Keratinocyte (primary cell): ENCODE measurements around the gene F7. TPM values are rescaled to one million over a fixed set of nuclear protein-coding genes. Genes with fewer than 3 reads are reported as not detected.

ENCODE experiments used
- DNase-seq: peaks from one replicate; pipeline ENCODE4 v3.0.0-alpha.2; 2011; ENCODE audit warnings: low read depth, missing footprints, low spot score
- FAIRE-seq: peaks from 2 replicates; lab custom pipeline; 2011; peaks lifted over from hg19 to GRCh38; lab: Jason Lieb, UNC
- H2AFZ ChIP-seq: 2 replicates; pipeline ENCODE4 v1.6.0; 2012; ENCODE audit warnings: low read length, control low read depth, inconsistent platforms; ENCODE audit not compliant: control insufficient read depth
- H3K27ac ChIP-seq: 2 replicates; pipeline ENCODE4 v1.5.1; 2011; ENCODE audit warnings: low read length; ENCODE audit not compliant: control insufficient read depth, insufficient read depth
- H3K27me3 ChIP-seq: 3 replicates; pipeline ENCODE4 v1.6.0; 2011; ENCODE audit warnings: low read length; ENCODE audit not compliant: control insufficient read depth, insufficient read depth; ENCODE audit errors: extremely low read depth
- H3K36me3 ChIP-seq, 2 experiments: 2 replicates in 1 of 2; 3 replicates in 1 of 2; pipeline ENCODE4 v1.5.1; 2011; ENCODE audit warnings: low read length in 2 of 2, mild to moderate bottlenecking in 1 of 2; ENCODE audit not compliant: control insufficient read depth in 2 of 2, insufficient read depth in 2 of 2; ENCODE audit errors: extremely low read depth in 1 of 2
- H3K4me1 ChIP-seq: 3 replicates; pipeline ENCODE4 v1.5.1; 2011; ENCODE audit warnings: low read length; ENCODE audit not compliant: control insufficient read depth, insufficient read depth; ENCODE audit errors: extremely low read depth
- H3K4me2 ChIP-seq: 3 replicates; pipeline ENCODE4 v1.6.0; 2011; ENCODE audit warnings: low read depth, low read length; ENCODE audit not compliant: control insufficient read depth, insufficient read depth; ENCODE audit errors: extremely low read depth
- H3K4me3 ChIP-seq, 3 experiments: fragments of 200-600 bp in 1 of 3; sonication (generic) in 1 of 3; 2 replicates in 2 of 3; 3 replicates in 1 of 3; pipeline ENCODE4 v1.5.1; 2011 to 2016; ENCODE audit warnings: low read length in 3 of 3, mild to moderate bottlenecking in 3 of 3, control low read depth in 2 of 3, inconsistent platforms in 1 of 3, low read depth in 1 of 3, mixed read lengths in 1 of 3, mixed run types in 1 of 3, moderate library complexity in 1 of 3; ENCODE audit not compliant: control insufficient read depth in 2 of 3, insufficient read depth in 2 of 3; ENCODE audit errors: extremely low read depth in 1 of 3
- H3K79me2 ChIP-seq: 2 replicates; pipeline ENCODE4 v1.6.0; 2012; ENCODE audit warnings: low read length; ENCODE audit not compliant: control insufficient read depth, insufficient read depth
- H3K9ac ChIP-seq: 3 replicates; pipeline ENCODE4 v1.6.0; 2011; ENCODE audit warnings: low read length; ENCODE audit not compliant: control insufficient read depth, insufficient read depth; ENCODE audit errors: extremely low read depth
- H3K9me1 ChIP-seq: 3 replicates; pipeline ENCODE4 v1.6.0; 2011; ENCODE audit warnings: low read length; ENCODE audit not compliant: control insufficient read depth, insufficient read depth; ENCODE audit errors: extremely low read depth
- H3K9me3 ChIP-seq: 2 replicates; pipeline ENCODE4 v1.5.1; 2012; ENCODE audit warnings: low read depth, low read length; ENCODE audit not compliant: control insufficient read depth
- H4K20me1 ChIP-seq: 3 replicates; pipeline ENCODE4 v1.6.0; 2011; ENCODE audit warnings: low read length; ENCODE audit not compliant: control insufficient read depth, insufficient read depth; ENCODE audit errors: extremely low read depth
- EZH2 ChIP-seq: IDR thresholded peaks from one replicate; pipeline ENCODE4 v1.6.1; 2012; ENCODE audit warnings: inconsistent platforms, mild to moderate bottlenecking, low read length, moderate library complexity
- dilution Hi-C: fragments of 300-500 bp; cut with MboI; formaldehyde crosslinking; loops from one replicate; pipeline ENCODE4 v1.7.0; 2020; ENCODE audit warnings: low sequenced_read_pairs; ENCODE audit not compliant: extremely low pct_ligation_motif_present
- polyA plus RNA-seq, 5 experiments: library from polyadenylated mRNA; depleted of rRNA in 3 of 5; stranded (reverse) in 3 of 5; stranded (forward) in 1 of 5; unstranded in 1 of 5; fragments of >200 nt; gene quantifications; 1 replicate in 1 of 5; 2 replicates in 3 of 5; 3 replicates in 1 of 5; pipeline versions ENCODE4 v1.2.1 to v1.2.3, GENCODE V29; 2011 to 2012; ENCODE audit warnings: missing spikeins in 2 of 5, low read depth in 1 of 5, low replicate concordance in 1 of 5
- TF ChIP-seq, protein P1 (sequence below), 3 experiments: IDR thresholded peaks in 1 of 3; conservative IDR thresholded peaks in 1 of 3; optimal IDR thresholded peaks in 1 of 3; 2 replicates in 2 of 3; 3 replicates in 1 of 3; pipeline versions ENCODE3 to v1.5.1; 2011; ENCODE audit warnings: low read length in 3 of 3, mild to moderate bottlenecking in 3 of 3, moderate library complexity in 2 of 3, control low read depth in 1 of 3, inconsistent platforms in 1 of 3; ENCODE audit not compliant: insufficient read depth in 2 of 3; ENCODE audit errors: extremely low read depth in 1 of 3

Gene F7
- polyA plus RNA-seq, 1 donor (not counting 4 experiments of a cell fraction or from before 2014, with no cell fraction given), result not detected

DNA sequence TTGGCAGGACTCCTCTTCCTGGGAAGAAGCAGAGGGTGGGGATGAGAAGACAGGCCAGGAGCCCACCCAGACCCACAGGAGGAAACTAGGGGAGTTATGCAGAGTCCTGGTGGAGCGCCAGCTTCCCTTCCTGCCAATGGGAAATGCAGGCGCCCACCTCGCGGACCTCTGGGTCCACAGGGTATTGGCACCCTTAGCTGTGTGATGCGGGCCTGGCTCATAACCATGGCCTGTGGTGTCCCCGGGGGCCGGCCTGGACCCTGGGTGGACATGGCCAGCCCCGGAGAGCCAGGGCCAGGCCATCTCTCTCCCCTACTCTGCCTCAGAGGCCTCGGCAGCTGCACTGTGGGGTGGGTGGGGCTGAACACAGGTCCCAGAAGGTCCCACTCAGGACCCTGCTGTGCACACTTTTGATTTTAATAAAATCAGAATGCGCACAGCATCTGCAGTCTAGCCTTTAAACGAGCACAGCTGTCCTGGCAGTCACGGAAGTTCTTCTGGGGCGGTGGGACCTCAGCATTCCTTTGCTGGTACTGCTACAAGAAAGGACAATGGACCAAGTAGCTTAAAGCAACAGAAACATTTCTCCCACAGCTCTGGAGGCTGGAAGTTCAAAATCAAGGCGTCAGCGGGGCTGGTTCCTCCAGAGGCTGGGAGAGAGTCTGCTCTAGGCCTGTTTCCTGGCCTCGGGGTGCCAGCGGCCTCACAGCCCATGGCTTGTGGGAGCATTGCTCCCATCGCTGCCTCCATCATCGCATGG lies 18.8 kb downstream of the F7 start:
- no peak overlapping the region for H3K4me3 ChIP-seq
- no peaks in the 10 kb centered on the region for H3K9me3 ChIP-seq
- DNase-seq, result no peak
- dilution Hi-C loops, result no loop called here
- no peaks in the 10 kb centered on the region for H3K4me1 ChIP-seq
- no peaks in the 10 kb centered on the region for H3K79me2 ChIP-seq
- no peak overlapping the region for H2AFZ ChIP-seq
- FAIRE-seq, result no peak
- no peak overlapping the region for H3K27ac ChIP-seq
- TF ChIP-seq, protein P1, sequence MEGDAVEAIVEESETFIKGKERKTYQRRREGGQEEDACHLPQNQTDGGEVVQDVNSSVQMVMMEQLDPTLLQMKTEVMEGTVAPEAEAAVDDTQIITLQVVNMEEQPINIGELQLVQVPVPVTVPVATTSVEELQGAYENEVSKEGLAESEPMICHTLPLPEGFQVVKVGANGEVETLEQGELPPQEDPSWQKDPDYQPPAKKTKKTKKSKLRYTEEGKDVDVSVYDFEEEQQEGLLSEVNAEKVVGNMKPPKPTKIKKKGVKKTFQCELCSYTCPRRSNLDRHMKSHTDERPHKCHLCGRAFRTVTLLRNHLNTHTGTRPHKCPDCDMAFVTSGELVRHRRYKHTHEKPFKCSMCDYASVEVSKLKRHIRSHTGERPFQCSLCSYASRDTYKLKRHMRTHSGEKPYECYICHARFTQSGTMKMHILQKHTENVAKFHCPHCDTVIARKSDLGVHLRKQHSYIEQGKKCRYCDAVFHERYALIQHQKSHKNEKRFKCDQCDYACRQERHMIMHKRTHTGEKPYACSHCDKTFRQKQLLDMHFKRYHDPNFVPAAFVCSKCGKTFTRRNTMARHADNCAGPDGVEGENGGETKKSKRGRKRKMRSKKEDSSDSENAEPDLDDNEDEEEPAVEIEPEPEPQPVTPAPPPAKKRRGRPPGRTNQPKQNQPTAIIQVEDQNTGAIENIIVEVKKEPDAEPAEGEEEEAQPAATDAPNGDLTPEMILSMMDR (optimal IDR thresholded peaks at IDR 0.05 in 1 of 3, IDR thresholded peaks at IDR 0.05 in 1 of 3, conservative IDR thresholded peaks at IDR 0.05 in 1 of 3; ENCODE audit: extremely low read depth in 1 of 3, insufficient read depth in 2 of 3, low read length in 3 of 3), result no peak
- TF ChIP-seq EZH2, result no peak
- H3K36me3 ChIP-seq, result no peaks in the 10 kb centered on the region
- H4K20me1 ChIP-seq, result no peaks in the 10 kb centered on the region
- no peak overlapping the region for H3K9ac ChIP-seq
- H3K27me3 ChIP-seq, result peaks cover 2% of the 10 kb centered on the region
- H3K4me2 ChIP-seq, result no peak overlapping the region
- no peaks in the 10 kb centered on the region for H3K9me1 ChIP-seq

DNA sequence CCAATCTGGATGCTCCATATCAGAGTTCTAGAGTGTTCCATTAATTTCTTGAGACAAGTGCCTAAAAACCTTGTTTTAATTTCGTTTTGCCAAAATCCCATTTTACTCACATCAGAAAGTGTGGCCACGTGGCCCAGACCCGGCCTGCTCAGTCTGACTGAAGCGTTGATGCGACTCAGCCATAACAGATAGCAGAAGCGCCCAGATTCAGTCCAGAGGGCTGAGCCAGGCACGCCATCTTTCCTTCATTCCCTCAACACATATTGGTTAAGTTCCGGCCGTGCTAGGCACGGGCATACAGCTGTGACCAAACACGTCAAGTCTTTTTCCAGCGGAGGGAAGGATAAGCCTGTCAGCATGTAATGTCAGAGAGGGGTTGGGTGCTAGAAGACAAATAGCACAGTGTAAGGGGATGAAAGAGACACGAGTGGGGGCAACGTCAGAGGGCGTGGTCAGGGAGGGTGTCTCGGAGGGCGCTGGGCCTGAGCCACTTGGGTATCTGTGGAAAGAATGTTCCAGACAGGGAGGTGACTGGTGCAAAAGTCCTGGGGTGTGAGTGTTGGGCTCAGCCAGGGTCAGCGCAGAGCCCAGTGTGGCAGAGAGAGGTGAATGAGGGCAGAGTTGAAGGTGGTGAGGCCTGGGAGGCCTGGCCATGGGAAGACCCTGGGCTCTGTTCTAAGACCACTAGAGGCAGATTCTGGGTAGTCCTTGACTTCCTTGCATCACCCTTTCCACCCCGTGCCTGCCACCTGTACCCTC lies 20.1 kb downstream of the F7 start:
- no peak overlapping the region for H3K4me3 ChIP-seq
- H3K4me2 ChIP-seq, result no peak overlapping the region
- no peak for FAIRE-seq
- no peak overlapping the region for H2AFZ ChIP-seq
- H4K20me1 ChIP-seq, result no peaks in the 10 kb centered on the region
- no peak for DNase-seq
- H3K27me3 ChIP-seq, result peaks cover 2% of the 10 kb centered on the region
- dilution Hi-C loops, result no loop called here
- H3K27ac ChIP-seq, result no peak overlapping the region
- H3K9me3 ChIP-seq, result no peaks in the 10 kb centered on the region
- H3K36me3 ChIP-seq, result no peaks in the 10 kb centered on the region
- H3K9me1 ChIP-seq, result no peaks in the 10 kb centered on the region
- H3K9ac ChIP-seq, result no peak overlapping the region
- TF ChIP-seq, protein P1 (optimal IDR thresholded peaks at IDR 0.05 in 1 of 3, IDR thresholded peaks at IDR 0.05 in 1 of 3, conservative IDR thresholded peaks at IDR 0.05 in 1 of 3; ENCODE audit: extremely low read depth in 1 of 3, insufficient read depth in 2 of 3, low read length in 3 of 3), result no peak
- no peak for TF ChIP-seq EZH2
- no peaks in the 10 kb centered on the region for H3K79me2 ChIP-seq
- H3K4me1 ChIP-seq, result no peaks in the 10 kb centered on the region
